ENCODE results near the gene TLL2. TPM values are rescaled to one million over a fixed set of nuclear protein-coding genes. Genes with fewer than 3 reads are reported as not detected.

Gene TLL2
- total and polyA plus RNA-seq, 2 of the 4 experiments (the other 2 are of a cell fraction), result under 0.01 to 0.05 TPM

DNA sequence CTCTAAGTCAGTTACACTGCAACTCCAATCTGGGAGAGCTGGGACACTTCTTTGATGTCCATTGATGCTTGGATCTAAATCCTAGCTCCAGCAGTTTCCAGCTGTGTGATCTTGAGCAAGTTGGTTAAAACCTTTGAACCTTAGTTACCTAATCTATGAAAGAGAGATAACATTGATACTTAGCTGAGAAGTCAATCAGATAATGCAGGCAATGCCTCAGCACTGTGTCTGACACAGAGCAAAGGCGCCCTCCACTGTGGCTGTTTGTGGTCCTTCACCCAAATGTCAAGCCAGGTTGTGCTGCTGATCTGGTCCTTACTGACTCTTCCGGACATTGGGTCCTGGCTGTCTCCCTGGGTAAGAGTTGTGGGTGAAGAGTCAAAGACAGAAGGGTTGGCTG, 189.3 kb downstream of the TLL2 start:
- H3K14ac ChIP-seq (replicated peaks; ENCODE audit: low read depth, low read length), result no peak overlapping the region
- no peak overlapping the region for H3K4ac ChIP-seq (ENCODE audit: low read depth, low read length)
- H2BK15ac ChIP-seq (ENCODE audit: low read depth, low read length), result no peak overlapping the region
- no peaks in the 10 kb centered on the region for H3K79me1 ChIP-seq (ENCODE audit: low read depth in 1 of 2, low read length in 2 of 2)
- H3K27ac ChIP-seq (ENCODE audit: insufficient read depth, low read length), result no peak overlapping the region
- CTCF ChIA-PET, result no interaction called here
- no peak overlapping the region for H2BK5ac ChIP-seq (ENCODE audit: low read depth, low read length, poor library complexity, severe bottlenecking)
- no peak overlapping the region for H4K5ac ChIP-seq (ENCODE audit: low read depth, low read length)
- no peak overlapping the region for H3K4me3 ChIP-seq (ENCODE audit: insufficient read depth, low read depth, low read length)
- in situ Hi-C loops (cut with MboI; ENCODE audit: low sequenced_read_pairs), result no loop called here
- H3K4me2 ChIP-seq (ENCODE audit: low read depth, low read length), result no peak overlapping the region
- no peak overlapping the region for H3K9ac ChIP-seq (ENCODE audit: low read depth, low read length)
- H3K23ac ChIP-seq (ENCODE audit: low read depth, low read length), result no peak overlapping the region
- no TSS peak for BruUV-seq (replicated peaks)
- no peak overlapping the region for H2AK9ac ChIP-seq (replicated peaks; ENCODE audit: low read depth, low read length, poor library complexity)
- no peak overlapping the region for H2AFZ ChIP-seq (replicated peaks; ENCODE audit: low read length, poor library complexity)
- no peak overlapping the region for H4K8ac ChIP-seq (ENCODE audit: low read depth in 2 of 2, low read length in 2 of 2)
- POLR2A ChIA-PET (ENCODE audit: unreplicated experiment), result no interaction called here
- no peaks in the 10 kb centered on the region for H3K4me1 ChIP-seq (ENCODE audit: control insufficient read depth, insufficient read depth, low read length)
- H4K91ac ChIP-seq (ENCODE audit: insufficient read depth, low read depth, low read length), result no peak overlapping the region
- no peaks in the 10 kb centered on the region for H3K36me3 ChIP-seq (ENCODE audit: control insufficient read depth, insufficient read depth, low read length)
- H3K18ac ChIP-seq (ENCODE audit: low read depth, low read length), result no peak overlapping the region
- H2AK5ac ChIP-seq (ENCODE audit: low read depth, low read length), result no peak overlapping the region
- ATAC-seq (ENCODE audit: low read depth), result no peak
- WGBS, 2 experiments (ENCODE audit: extremely low coverage in 2 of 2, insufficient read length in 1 of 2), result 0% methylated on average over 1 of the region's 2 CpGs; no CpG with 5 or more reads in 1 of the 2 experiments
- H4K20me1 ChIP-seq (ENCODE audit: insufficient read depth, low read length), result no peaks in the 10 kb centered on the region
- no peak overlapping the region for H2BK120ac ChIP-seq (ENCODE audit: low read depth, low read length)
- dilution Hi-C loops (cut with HindIII; ENCODE audit: low sequenced_read_pairs, unreplicated experiment), result no loop called here
- H2BK20ac ChIP-seq (ENCODE audit: low read depth, low read length), result no peak overlapping the region
- intact Hi-C loops (cut with micrococcal nuclease), result no loop called here
- TF ChIP-seq MAFK (IDR thresholded peaks at IDR 0.05; ENCODE audit: low read depth, low read length) (no peak), ELK1 (IDR thresholded peaks at IDR 0.05; ENCODE audit: borderline replicate concordance, low read depth, low read length) (no peak), CTCF (conservative IDR thresholded peaks at IDR 0.05; ENCODE audit: low read depth, low read length) (no peak), MXI1 (IDR thresholded peaks at IDR 0.05; ENCODE audit: borderline replicate concordance, low read depth, low read length) (no peak), SMC3 (IDR thresholded peaks at IDR 0.05; ENCODE audit: low read depth, low read length) (no peak), RAD21 (IDR thresholded peaks at IDR 0.05; ENCODE audit: low read length) (no peak), CHD1 (IDR thresholded peaks at IDR 0.05; ENCODE audit: low read depth, low read length) (no peak), CEBPB (IDR thresholded peaks at IDR 0.05; ENCODE audit: low read depth, low read length) (no peak), NFE2L2 (IDR thresholded peaks at IDR 0.05; ENCODE audit: low read depth, low read length) (no peak), BHLHE40 (IDR thresholded peaks at IDR 0.05; ENCODE audit: low read depth, low read length) (no peak), POLR2A (IDR thresholded peaks at IDR 0.05; ENCODE audit: low read depth, low read length) (no peak), MAZ (IDR thresholded peaks at IDR 0.05; ENCODE audit: borderline replicate concordance, low read depth, low read length) (no peak), RFX5 (IDR thresholded peaks at IDR 0.05; ENCODE audit: low read depth, low read length) (no peak), FOS (IDR thresholded peaks at IDR 0.05; ENCODE audit: low read depth, low read length) (no peak), RCOR1 (IDR thresholded peaks at IDR 0.05; ENCODE audit: insufficient replicate concordance, low read length) (no peak)
- TF ChIP-seq, protein P1, sequence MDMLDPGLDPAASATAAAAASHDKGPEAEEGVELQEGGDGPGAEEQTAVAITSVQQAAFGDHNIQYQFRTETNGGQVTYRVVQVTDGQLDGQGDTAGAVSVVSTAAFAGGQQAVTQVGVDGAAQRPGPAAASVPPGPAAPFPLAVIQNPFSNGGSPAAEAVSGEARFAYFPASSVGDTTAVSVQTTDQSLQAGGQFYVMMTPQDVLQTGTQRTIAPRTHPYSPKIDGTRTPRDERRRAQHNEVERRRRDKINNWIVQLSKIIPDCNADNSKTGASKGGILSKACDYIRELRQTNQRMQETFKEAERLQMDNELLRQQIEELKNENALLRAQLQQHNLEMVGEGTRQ (IDR thresholded peaks at IDR 0.05; ENCODE audit: low read depth, low read length), result no peak
- H3K56ac ChIP-seq (ENCODE audit: extremely low read depth, insufficient read depth, low read length), result no peak overlapping the region
- no peaks in the 10 kb centered on the region for H3K9me3 ChIP-seq (ENCODE audit: control insufficient read depth, insufficient read depth, low read length)
- DNase-seq, result no peak
- H3K9me1 ChIP-seq (ENCODE audit: insufficient read depth, low read length), result no peaks in the 10 kb centered on the region
- H3K27me3 ChIP-seq (ENCODE audit: control insufficient read depth, insufficient read depth, low read length), result no peaks in the 10 kb centered on the region
